C4-2B (cell line): Measurements from ENCODE around the gene PPP1R3D.
"Not testable (repeated sequence)": the region's sequence is repeated elsewhere in the genome, so short reads cannot be mapped to it uniquely, and the experiment has no call there.

Source experiments
- H3K27ac ChIP-seq: fragments of 450-650 bp; 2 replicates; pipeline ENCODE4 v1.5.1; 2017
- CTCF ChIP-seq: fragments of 450-650 bp; conservative IDR thresholded peaks from 2 replicates; pipeline ENCODE4 v1.5.1; 2017; ENCODE audit warnings: mild to moderate bottlenecking
- ZFX ChIP-seq: fragments of 450-650 bp; IDR thresholded peaks from 2 replicates; pipeline ENCODE4 v1.6.1; 2017

Gene PPP1R3D

GRCh38 chr20:59912609-59913008 lies 27.5 kb downstream of the PPP1R3D start:
- H3K27ac ChIP-seq = no peak overlapping the region
- TF ChIP-seq ZFX (no peak), CTCF (no peak)

DNA sequence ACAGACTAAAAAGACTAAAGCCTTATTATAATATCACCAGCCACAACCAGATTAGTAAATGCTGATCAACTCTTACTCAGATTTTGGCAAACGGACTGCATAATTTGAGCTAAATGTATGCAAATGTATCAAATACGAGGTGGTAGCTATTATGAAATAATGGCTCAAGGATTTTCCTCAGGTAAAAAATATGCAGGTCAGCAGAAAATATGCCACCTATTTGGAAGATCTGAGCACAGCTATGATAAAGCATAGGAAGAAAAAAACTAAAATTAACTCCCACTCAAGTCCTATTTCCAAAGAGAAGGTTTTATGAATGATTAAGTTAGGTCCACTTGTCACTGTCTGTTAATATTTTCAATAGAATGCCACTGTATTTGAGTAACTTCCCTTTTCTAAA lies 29.1 kb downstream of the PPP1R3D start:
- no peak for TF ChIP-seq CTCF
- no peak for TF ChIP-seq ZFX
- H3K27ac ChIP-seq = no peak overlapping the region

DNA sequence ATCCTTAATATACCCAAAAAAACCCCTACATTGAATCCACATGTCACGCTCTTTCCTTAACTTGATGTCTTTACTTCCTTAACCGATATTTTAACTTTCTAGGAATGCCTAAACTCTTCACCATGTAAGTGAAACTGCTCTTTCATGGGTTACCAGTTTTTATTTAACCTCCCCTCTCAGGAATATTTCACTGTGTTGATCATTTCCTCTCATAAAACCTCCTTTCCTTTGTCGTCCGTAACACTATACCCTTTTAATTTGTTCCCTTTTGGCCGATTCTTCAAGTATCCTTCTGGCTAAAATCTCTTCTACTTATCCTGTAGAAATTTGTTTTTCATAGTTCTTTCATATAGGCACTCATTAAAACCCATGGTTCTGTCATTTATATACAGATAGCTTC lies 31.2 kb downstream of the PPP1R3D start:
- H3K27ac ChIP-seq = no peak overlapping the region
- TF ChIP-seq CTCF = no peak
- no peak for TF ChIP-seq ZFX

GRCh38 chr20:59903621-59904020 lies 36.5 kb downstream of the PPP1R3D start:
- no peak for TF ChIP-seq CTCF
- TF ChIP-seq ZFX = no peak
- no peak overlapping the region for H3K27ac ChIP-seq

DNA sequence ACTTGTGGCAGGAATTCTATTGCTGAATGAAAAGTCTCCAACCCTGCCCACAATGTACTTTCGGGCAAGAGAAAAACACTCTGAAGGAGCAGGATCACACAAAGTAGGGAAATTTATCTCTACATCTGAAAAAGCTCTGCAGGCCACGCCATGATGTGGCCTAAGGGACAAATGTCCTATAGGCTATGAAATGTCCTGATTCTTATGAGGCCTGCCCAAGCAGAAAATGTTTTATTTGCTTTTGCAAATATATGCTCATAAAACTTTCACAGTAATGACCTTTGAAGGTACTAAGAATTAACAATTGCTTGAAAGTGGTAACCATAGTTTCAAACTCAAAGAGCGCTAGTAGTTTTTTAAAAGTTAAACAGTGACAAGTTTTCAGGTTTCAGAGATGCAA lies 37.6 kb downstream of the PPP1R3D start:
- TF ChIP-seq ZFX = no peak
- no peak for TF ChIP-seq CTCF
- no peak overlapping the region for H3K27ac ChIP-seq

GRCh38 chr20:59895908-59896307 lies 44.2 kb downstream of the PPP1R3D start:
- TF ChIP-seq ZFX (no peak), CTCF (no peak)

DNA sequence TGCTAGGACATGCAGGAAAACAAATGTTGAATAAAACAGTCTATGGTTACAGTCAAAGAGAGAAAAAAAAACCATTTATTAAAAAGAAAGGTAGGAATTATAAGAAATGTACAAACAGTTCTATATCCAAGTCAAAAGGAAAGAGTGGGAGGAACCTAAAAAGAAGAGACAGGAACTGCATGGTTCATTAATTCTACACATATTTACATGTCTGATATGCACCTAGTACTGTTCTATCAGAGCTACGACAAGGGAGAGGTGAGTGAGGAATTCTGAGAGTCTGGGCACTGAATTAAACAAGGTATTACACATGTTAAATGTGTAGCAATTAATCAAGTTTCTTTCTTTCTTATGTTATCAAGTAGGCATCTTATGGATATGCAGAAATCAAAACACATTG lies 48.5 kb downstream of the PPP1R3D start:
- TF ChIP-seq ZFX (no peak), CTCF (no peak)
- no peak overlapping the region for H3K27ac ChIP-seq

More at GRCh38 chr20:59895908-59896307, 44.2 kb downstream of the PPP1R3D start:
- no peak overlapping the region for H3K27ac ChIP-seq

- not testable (repeated sequence) for H3K27ac ChIP-seq
Observed at GRCh38 chr20:59890035-59890434, 50.1 kb downstream of the PPP1R3D start.
